HUES48 (cell line): ENCODE data around the gene ALG9.

Experiments used
- H3K27ac ChIP-seq: one replicate; pipeline ENCODE4 v1.7.0; 2013; ENCODE audit warnings: low read depth, low read length, inconsistent platforms
- H3K27me3 ChIP-seq: 2 replicates; pipeline ENCODE4 v1.6.1; 2013; ENCODE audit warnings: mild to moderate bottlenecking, low read length; ENCODE audit not compliant: control insufficient read depth, insufficient read depth
- H3K36me3 ChIP-seq: 2 replicates; pipeline ENCODE4 v1.6.1; 2013; ENCODE audit warnings: low read length; ENCODE audit not compliant: control insufficient read depth, insufficient read depth
- H3K4me1 ChIP-seq: 2 replicates; pipeline ENCODE4 v1.6.1; 2013; ENCODE audit warnings: mild to moderate bottlenecking, low read length; ENCODE audit not compliant: control insufficient read depth, insufficient read depth
- H3K4me3 ChIP-seq: 2 replicates; pipeline ENCODE4 v1.5.1; 2013; ENCODE audit warnings: mild to moderate bottlenecking, low read depth, low read length
- H3K9ac ChIP-seq: 2 replicates; pipeline ENCODE4 v1.6.1; 2013; ENCODE audit warnings: mild to moderate bottlenecking, low read depth, low read length, moderate library complexity
- H3K9me3 ChIP-seq: 2 replicates; pipeline ENCODE4 v1.6.1; 2013; ENCODE audit warnings: low read length; ENCODE audit not compliant: control insufficient read depth, insufficient read depth

Gene ALG9

DNA sequence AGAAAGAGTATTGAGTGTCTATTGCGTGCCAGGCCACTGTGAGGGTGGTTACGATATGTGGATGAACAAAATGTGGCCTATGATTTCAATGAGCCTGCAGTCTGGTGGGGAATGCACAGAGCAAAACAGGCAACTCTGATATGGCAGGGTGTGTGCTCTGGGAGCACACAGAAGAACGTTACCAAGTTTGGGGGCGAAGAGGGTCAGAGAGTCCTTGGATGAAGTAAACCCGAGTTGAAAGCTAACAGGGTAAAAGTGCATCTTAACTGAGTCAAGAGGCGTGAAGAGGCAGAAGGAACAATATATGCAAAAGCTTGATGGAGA lies 8.2 kb upstream of the ALG9 start:
- Histone ChIP-seq H3K4me1 (0 out of 2 replicates have a peak, but pooled peaks cover 7% of the 10 kb centered on the region), H3K9ac (peak overlapping the region; percentile 90), H3K9me3 (no peaks in the 10 kb centered on the region), H3K27ac (peak overlapping the region; percentile 96), H3K36me3 (peaks cover 4% of the 10 kb centered on the region; the same call in 1 of the 2 replicates), H3K4me3 (peak overlapping the region; percentile 93), H3K27me3 (no peaks in the 10 kb centered on the region)

DNA sequence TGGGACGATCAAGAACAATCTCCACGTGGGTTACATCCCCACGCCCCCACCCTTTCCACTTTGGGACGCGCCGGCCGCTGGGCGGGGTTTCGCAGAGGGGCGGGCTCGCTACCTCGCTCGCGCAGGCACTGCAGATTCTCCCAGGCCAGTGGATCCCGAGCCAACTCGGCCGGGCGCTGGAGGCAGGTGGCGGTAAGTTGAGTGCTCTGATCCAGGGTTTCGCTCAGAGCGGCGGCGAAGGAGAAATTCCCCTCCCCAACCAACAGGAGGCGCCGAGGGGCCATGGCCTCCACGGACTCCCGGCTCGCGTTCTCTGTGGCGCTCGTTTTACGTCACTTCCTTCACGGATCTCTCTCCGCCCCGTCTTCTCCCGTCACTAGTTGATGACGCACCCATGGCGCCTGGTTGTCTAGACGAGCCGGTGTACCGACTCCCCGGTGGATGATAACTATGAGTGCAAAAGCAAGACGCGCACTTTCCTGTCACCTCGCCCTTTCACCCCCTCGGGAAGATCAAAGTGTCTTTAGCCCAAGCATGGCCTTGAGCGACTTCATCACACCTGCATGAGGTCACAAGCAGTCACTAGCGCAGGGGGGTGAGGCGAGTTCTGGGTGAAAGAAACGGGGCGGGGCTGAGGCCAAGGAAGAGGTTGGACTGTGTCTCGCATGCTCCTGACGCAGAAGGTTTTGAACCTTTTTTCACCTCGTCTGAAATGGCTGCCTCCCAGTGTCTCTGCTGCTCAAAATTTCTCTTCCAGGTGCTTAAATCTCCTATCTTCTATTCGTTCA lies 7.7 kb upstream of the ALG9 start, which contains the start of the genes CFAP68 and FDXACB1:
CFAP68 (plus strand) TSS at position 693 of the 788 bp plus-strand sequence; CDS start at position 713, 20 bp downstream.
FDXACB1 (minus strand) TSS at position 317 of the 788 bp plus-strand sequence; CDS start at position 284, 33 bp downstream.
- H3K9ac ChIP-seq: peak within 1 kb of the TSS; percentile 90
- H3K36me3 ChIP-seq: peaks cover 4% of the 10 kb centered on the region; the same call in 1 of the 2 replicates
- peak within 1 kb of the TSS; percentile 93 for H3K4me3 ChIP-seq
- no peaks in the 10 kb centered on the region for H3K9me3 ChIP-seq
- H3K27ac ChIP-seq: peak within 1 kb of the TSS; percentile 96
- 0 out of 2 replicates have a peak, but pooled peaks cover 7% of the 10 kb centered on the region for H3K4me1 ChIP-seq
- no peaks in the 10 kb centered on the region for H3K27me3 ChIP-seq

DNA sequence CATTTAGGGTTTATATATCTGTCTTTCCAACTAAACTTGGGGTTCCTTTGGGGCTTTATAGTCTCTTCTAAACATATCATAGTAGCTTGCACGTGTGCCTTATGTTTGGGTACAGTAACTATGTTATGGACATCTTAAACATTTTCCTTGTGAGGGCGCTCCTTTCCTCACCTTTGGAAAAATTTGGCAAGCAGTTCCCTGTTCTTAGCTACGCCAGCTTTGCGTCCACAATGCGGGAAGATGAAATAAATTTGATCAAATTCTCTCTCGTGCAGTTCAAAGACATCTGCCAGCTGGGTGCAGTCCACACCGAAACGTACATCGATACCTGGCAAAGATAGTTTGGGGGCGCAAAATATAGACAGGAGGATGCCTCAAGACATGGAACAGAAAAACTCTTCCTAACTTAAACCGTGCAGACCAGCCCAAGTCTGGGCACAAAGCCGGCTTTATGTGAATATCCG lies 7.0 kb upstream of the ALG9 start:
- Histone ChIP-seq H3K27me3 (no peaks in the 10 kb centered on the region), H3K9ac (peak overlapping the region; percentile 74), H3K4me3 (peak overlapping the region; percentile 93), H3K9me3 (no peaks in the 10 kb centered on the region), H3K4me1 (0 out of 2 replicates have a peak, but pooled peaks cover 7% of the 10 kb centered on the region), H3K27ac (peak overlapping the region; percentile 96), H3K36me3 (peaks cover 4% of the 10 kb centered on the region; the same call in 1 of the 2 replicates)

DNA sequence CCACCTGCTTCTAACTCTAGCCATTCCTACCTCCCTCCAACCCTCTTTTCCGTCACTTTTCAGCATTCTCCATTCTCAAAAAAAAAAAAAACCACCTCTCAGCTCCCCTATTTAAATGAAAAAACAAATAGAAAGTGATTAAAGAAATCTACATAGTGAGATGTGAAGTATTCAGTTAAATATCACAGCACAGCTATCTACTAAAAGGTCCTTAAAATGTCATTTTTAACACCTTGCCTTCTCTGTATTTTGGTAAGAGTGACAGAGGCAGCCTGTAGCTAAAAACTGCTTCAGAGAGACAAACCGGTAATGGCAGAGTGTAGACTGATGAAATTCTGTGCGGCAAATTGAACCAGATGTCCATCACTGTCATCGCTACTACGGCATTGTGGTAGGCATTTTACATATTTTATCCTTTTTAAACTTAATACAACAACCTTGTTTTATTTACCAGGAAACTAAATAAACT lies 346 bp upstream of the ALG9 start:
- no peaks in the 10 kb centered on the region for H3K27me3 ChIP-seq
- peak overlapping the region; percentile 79 for H3K4me3 ChIP-seq
- no peak overlapping the region for H3K27ac ChIP-seq
- no peaks in the 10 kb centered on the region for H3K4me1 ChIP-seq
- no peaks in the 10 kb centered on the region for H3K9me3 ChIP-seq
- H3K36me3 ChIP-seq: peaks cover 14% of the 10 kb centered on the region
- H3K9ac ChIP-seq: peak overlapping the region; percentile 38; the same call in 1 of the 2 replicates

DNA sequence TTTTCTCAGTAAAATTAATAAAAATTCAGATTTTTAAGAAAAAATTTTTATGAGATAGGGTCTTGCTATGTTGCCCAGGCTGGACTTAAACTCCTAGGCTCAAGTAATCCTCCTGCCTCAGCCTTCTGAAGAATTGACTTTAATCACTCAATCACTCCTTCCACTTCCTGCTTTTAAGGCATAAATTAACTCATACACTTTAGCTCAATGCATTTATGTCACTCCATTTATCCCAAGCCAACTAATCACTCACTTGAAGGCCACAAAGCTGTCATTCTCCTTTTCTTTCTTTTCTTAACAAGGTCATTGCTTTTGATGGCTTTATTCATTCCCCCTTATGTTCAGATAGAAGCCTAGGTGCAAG lies 877 bp downstream of the ALG9 start:
- Histone ChIP-seq H3K4me1 (no peaks in the 10 kb centered on the region), H3K9me3 (no peaks in the 10 kb centered on the region), H3K27me3 (no peaks in the 10 kb centered on the region), H3K27ac (peak overlapping the region; percentile 92), H3K4me3 (peak overlapping the region; percentile 79), H3K9ac (no peak overlapping the region; the same call in 1 of the 2 replicates), H3K36me3 (peaks cover 21% of the 10 kb centered on the region)

DNA sequence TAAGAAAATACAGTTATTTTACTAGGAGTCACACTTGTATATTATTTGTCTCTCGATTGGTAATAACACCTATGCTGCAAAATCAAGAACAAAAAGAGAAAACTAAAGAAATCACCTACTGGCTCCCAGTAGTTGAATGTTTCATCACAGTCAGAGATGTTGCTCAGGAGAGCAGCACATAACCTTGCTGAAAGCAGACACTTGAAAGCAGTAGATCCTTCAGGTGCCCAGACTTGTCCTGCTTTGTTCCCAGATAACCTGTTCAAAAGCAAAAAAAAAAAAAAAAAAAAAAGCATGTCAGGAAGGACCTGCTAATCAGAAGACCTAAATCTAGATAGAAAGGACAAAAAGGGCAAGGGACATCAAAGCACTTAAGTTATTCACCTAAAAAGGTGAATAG lies 1.3 kb downstream of the ALG9 start:
- H3K9me3 ChIP-seq: no peaks in the 10 kb centered on the region
- peaks cover 21% of the 10 kb centered on the region for H3K36me3 ChIP-seq
- no peak overlapping the region for H3K27ac ChIP-seq
- H3K9ac ChIP-seq: no peak overlapping the region
- no peaks in the 10 kb centered on the region for H3K27me3 ChIP-seq
- peak overlapping the region; percentile 79; the same call in 1 of the 2 replicates for H3K4me3 ChIP-seq
- H3K4me1 ChIP-seq: no peaks in the 10 kb centered on the region

DNA sequence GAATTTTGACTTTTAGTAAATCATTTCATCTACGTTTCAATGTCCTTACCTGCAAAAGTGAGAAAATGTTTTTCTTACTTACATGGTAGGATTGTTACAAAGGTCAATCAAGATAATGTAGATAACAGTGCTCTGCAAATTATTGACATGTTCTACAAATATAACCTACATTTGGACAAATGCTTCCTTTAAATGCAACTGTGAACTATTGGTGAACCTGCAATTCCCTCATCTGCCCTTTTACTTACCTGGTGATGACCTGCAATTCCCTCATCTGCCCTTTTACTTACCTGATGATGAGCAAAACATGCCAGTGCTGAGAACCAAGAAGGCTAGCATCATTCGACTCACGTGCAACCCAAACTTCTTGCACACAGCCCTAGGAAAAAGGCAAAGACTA lies 11.1 kb downstream of the ALG9 start:
- H3K27ac ChIP-seq: no peak overlapping the region
- no peaks in the 10 kb centered on the region for H3K4me1 ChIP-seq
- H3K4me3 ChIP-seq: no peak overlapping the region
- peaks cover 28% of the 10 kb centered on the region for H3K36me3 ChIP-seq
- H3K9me3 ChIP-seq: no peaks in the 10 kb centered on the region
- H3K27me3 ChIP-seq: no peaks in the 10 kb centered on the region
- H3K9ac ChIP-seq: no peak overlapping the region

DNA sequence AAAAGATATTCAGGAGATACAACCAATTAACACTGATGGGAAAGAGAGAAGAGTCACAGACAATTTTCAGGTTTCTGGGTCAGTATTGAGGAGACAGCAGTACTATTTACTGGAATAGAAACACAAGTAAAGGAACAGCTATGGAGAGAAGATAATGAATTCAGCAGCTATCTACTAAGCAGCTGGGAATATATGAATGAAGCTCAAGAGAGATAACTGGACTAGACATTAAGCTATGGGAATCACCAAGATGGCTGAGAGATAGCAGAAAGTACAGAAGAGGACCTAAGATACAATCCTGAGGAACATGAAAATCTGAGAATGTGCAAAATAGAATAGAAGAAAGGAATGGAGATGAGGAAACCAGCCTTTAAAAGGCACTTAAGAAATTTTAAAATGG lies 15.9 kb downstream of the ALG9 start:
- Histone ChIP-seq H3K4me3 (no peak overlapping the region), H3K36me3 (peaks cover 27% of the 10 kb centered on the region), H3K9me3 (no peaks in the 10 kb centered on the region), H3K27me3 (no peaks in the 10 kb centered on the region), H3K4me1 (no peaks in the 10 kb centered on the region), H3K9ac (no peak overlapping the region), H3K27ac (no peak overlapping the region)

DNA sequence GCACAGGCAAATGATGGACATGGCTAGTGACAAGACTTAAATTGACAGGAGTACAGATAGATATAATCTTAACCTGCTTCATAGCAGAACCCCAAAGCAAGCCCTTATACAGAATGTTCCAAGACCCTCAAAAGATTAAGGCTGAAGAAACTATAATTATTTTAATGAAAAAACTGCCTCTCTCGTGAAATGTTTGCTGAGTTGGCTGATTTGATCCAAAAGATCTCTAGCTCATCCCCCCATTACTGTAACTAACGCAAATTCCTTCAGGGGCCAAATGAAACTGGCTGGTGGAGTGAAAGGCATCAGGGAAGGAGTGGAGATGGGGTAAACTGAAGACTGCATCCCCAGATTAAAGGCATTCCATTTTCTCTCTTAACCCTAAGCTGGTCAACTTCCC lies 19.3 kb downstream of the ALG9 start:
- H3K36me3 ChIP-seq: peaks cover 16% of the 10 kb centered on the region

DNA sequence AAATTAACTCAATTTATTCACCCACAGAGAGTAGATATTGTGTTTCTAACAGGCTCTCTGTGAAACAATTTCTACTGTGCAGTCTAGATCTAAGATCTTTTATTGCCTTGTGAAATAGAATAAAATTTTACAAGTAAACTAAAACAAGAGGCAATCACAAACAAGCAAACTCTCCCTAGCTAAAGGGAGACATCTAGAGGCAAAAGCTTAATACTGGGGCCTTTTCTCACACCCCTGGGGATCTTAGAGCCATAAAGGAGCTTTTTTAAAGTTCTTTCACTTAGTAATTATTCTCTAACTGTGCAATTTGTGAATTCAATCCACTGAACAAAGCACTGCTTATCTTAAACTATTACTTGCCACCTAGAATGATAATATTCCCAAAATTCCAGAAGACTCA lies 19.7 kb downstream of the ALG9 start:
- H3K27me3 ChIP-seq: no peaks in the 10 kb centered on the region
- H3K4me3 ChIP-seq: no peak overlapping the region
- no peak overlapping the region for H3K27ac ChIP-seq
- no peak overlapping the region for H3K9ac ChIP-seq
- H3K9me3 ChIP-seq: no peaks in the 10 kb centered on the region
- no peaks in the 10 kb centered on the region for H3K4me1 ChIP-seq
- H3K36me3 ChIP-seq: peaks cover 15% of the 10 kb centered on the region

More for the DNA sequence above, 19.3 kb downstream of the ALG9 start:
- no peaks in the 10 kb centered on the region for H3K27me3 ChIP-seq
- H3K4me3 ChIP-seq: no peak overlapping the region
- no peak overlapping the region for H3K9ac ChIP-seq
- H3K4me1 ChIP-seq: no peaks in the 10 kb centered on the region
- H3K27ac ChIP-seq: no peak overlapping the region
- H3K9me3 ChIP-seq: no peaks in the 10 kb centered on the region

DNA sequence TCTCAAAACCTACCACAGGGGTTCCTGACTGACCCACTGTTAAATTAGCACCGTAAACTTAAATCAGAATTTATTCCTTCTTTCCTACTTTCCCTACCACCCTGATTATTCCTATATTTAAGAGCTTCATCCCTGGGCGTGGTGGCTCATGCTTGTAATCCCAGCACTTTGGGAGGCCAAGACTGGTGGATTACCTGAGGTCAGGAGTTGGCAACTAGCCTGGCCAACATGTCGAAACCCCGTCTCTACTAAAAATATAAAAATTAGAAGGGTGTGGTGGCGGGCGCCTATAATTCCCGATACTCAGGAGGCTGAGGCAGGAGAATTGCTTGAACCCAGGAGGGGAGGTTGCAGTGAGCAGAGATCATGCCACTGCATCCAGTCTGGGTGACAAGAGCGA lies 20.3 kb downstream of the ALG9 start:
- H3K4me3 ChIP-seq: no peak overlapping the region
- H3K36me3 ChIP-seq: peaks cover 15% of the 10 kb centered on the region
- no peaks in the 10 kb centered on the region for H3K27me3 ChIP-seq
- H3K27ac ChIP-seq: no peak overlapping the region
- no peaks in the 10 kb centered on the region for H3K9me3 ChIP-seq
- no peaks in the 10 kb centered on the region for H3K4me1 ChIP-seq
- no peak overlapping the region for H3K9ac ChIP-seq
